HepG2 (cell line): ENCODE data around the gene APOD. TPM values are rescaled to one million over a fixed set of nuclear protein-coding genes. Genes with fewer than 3 reads are reported as not detected.
A peak's percentile ranks its signal among the peaks of the same experiment; 100 is the strongest.

Experiments used
- BRD4 ChIP-seq: sonication (generic); formaldehyde crosslinking; IDR thresholded peaks from 2 replicates; pipeline ENCODE4 v1.4.0; 2020; ENCODE audit warnings: missing genetic modification reagents
- CCAR2 ChIP-seq: fragments of 200-400 bp; formaldehyde crosslinking; optimal IDR thresholded peaks from 2 replicates; pipeline ENCODE3; 2018; ENCODE audit warnings: low read depth, mild to moderate bottlenecking, low read length, moderate library complexity
- CCDC6 ChIP-seq: sonication (generic); formaldehyde crosslinking; IDR thresholded peaks from 2 replicates; pipeline ENCODE4 v1.8.1; 2022; ENCODE audit warnings: mild to moderate bottlenecking, missing genetic modification reagents, moderate library complexity
- DMAP1 ChIP-seq: IDR thresholded peaks from 2 replicates; pipeline ENCODE4 v1.6.1; 2016
- EEA1 ChIP-seq: sonication (generic); formaldehyde crosslinking; IDR thresholded peaks from 2 replicates; pipeline ENCODE4 v1.5.1; 2020; ENCODE audit warnings: mild to moderate bottlenecking, missing genetic modification reagents, borderline replicate concordance
- HMG20A ChIP-seq: IDR thresholded peaks from 2 replicates; pipeline ENCODE4 v1.6.1; 2016; ENCODE audit warnings: borderline replicate concordance
- HOXD1 ChIP-seq: sonication (generic); formaldehyde crosslinking; IDR thresholded peaks from 2 replicates; pipeline ENCODE4 v1.5.0; 2020; ENCODE audit warnings: missing genetic modification reagents
- ISX ChIP-seq: sonication (generic); formaldehyde crosslinking; conservative IDR thresholded peaks from 2 replicates; pipeline ENCODE4 v1.5.0; 2020; ENCODE audit warnings: missing genetic modification reagents
- JUNB ChIP-seq: sonication (generic); formaldehyde crosslinking; IDR thresholded peaks from 2 replicates; pipeline ENCODE4 v1.8.0; 2022; ENCODE audit warnings: missing genetic modification reagents, mild to moderate bottlenecking, borderline replicate concordance
- KLF11 ChIP-seq: IDR thresholded peaks from 2 replicates; pipeline ENCODE4 v1.6.1; 2016; ENCODE audit warnings: missing compliant biosample characterization
- MED13 ChIP-seq: sonication (generic); formaldehyde crosslinking; IDR thresholded peaks from 2 replicates; pipeline ENCODE4 v1.5.0; 2020; ENCODE audit warnings: missing genetic modification reagents
- NR2F6 ChIP-seq, 2 experiments: IDR thresholded peaks; 2 replicates each; pipeline ENCODE4 v1.6.1; 2016; ENCODE audit warnings: antibody characterized with exemption in 1 of 2, mild to moderate bottlenecking in 1 of 2
- POLR2A ChIP-seq, 2 experiments: IDR thresholded peaks; 2 replicates each; pipeline ENCODE4 v1.6.1; 2011; ENCODE audit warnings: low read depth in 2 of 2, low read length in 2 of 2, mild to moderate bottlenecking in 1 of 2, moderate library complexity in 1 of 2; ENCODE audit not compliant: insufficient read depth in 1 of 2
- RBM22 ChIP-seq: fragments of 200-400 bp; formaldehyde crosslinking; optimal IDR thresholded peaks from 2 replicates; pipeline ENCODE3; 2017; ENCODE audit warnings: mild to moderate bottlenecking, low read length, moderate library complexity
- SAFB2 ChIP-seq: sonication (generic); formaldehyde crosslinking; IDR thresholded peaks from 2 replicates; pipeline ENCODE4 v1.5.1; 2020; ENCODE audit warnings: missing genetic modification reagents, low read depth, mild to moderate bottlenecking, borderline replicate concordance
- SMARCE1 ChIP-seq: fragments of 450-650 bp; IDR thresholded peaks from 2 replicates; pipeline ENCODE4 v1.6.1; 2017; ENCODE audit warnings: borderline replicate concordance
- SNAI1 ChIP-seq: sonication (generic); formaldehyde crosslinking; IDR thresholded peaks from 2 replicates; pipeline ENCODE4 v1.5.0; 2020; ENCODE audit warnings: mild to moderate bottlenecking, missing genetic modification reagents, borderline replicate concordance
- SYNCRIP ChIP-seq: fragments of 200-400 bp; formaldehyde crosslinking; IDR thresholded peaks from 2 replicates; pipeline ENCODE4 v1.6.1; 2018; ENCODE audit warnings: mild to moderate bottlenecking, low read depth, low read length; ENCODE audit not compliant: insufficient read depth
- TARDBP ChIP-seq: sonication (generic); formaldehyde crosslinking; IDR thresholded peaks from 2 replicates; pipeline ENCODE4 v1.8.0; 2022; ENCODE audit warnings: mild to moderate bottlenecking, missing genetic modification reagents
- ZBTB2 ChIP-seq: sonication (generic); formaldehyde crosslinking; IDR thresholded peaks from 2 replicates; pipeline ENCODE4 v1.8.0; 2022; ENCODE audit warnings: low read depth, missing genetic modification reagents
- ZBTB38 ChIP-seq: sonication (generic); formaldehyde crosslinking; IDR thresholded peaks from 2 replicates; pipeline ENCODE4 v1.5.1; 2020; ENCODE audit warnings: mild to moderate bottlenecking, missing genetic modification reagents
- ZBTB42 ChIP-seq: sonication (generic); formaldehyde crosslinking; IDR thresholded peaks from 2 replicates; pipeline ENCODE4 v1.5.0; 2020; ENCODE audit warnings: mild to moderate bottlenecking, missing genetic modification reagents
- ZFP36 ChIP-seq: fragments of 150-350 bp; IDR thresholded peaks from 2 replicates; pipeline ENCODE4 v1.6.1; 2018; ENCODE audit warnings: borderline replicate concordance, low read length, low read depth; ENCODE audit not compliant: partially characterized antibody
- ZNF326 ChIP-seq: sonication (generic); formaldehyde crosslinking; IDR thresholded peaks from 2 replicates; pipeline ENCODE4 v1.4.0; 2020; ENCODE audit warnings: missing genetic modification reagents, borderline replicate concordance
- ZNF44 ChIP-seq: sonication (generic); formaldehyde crosslinking; IDR thresholded peaks from 2 replicates; pipeline ENCODE4 v1.5.1; 2020; ENCODE audit warnings: mild to moderate bottlenecking, missing genetic modification reagents
- ZNF766 ChIP-seq: sonication (generic); formaldehyde crosslinking; IDR thresholded peaks from 2 replicates; pipeline ENCODE4 v1.5.0; 2020; ENCODE audit warnings: missing genetic modification reagents, borderline replicate concordance
- ZSCAN30 ChIP-seq: sonication (generic); formaldehyde crosslinking; IDR thresholded peaks from 2 replicates; pipeline ENCODE4 v1.5.0; 2020; ENCODE audit warnings: mild to moderate bottlenecking, missing genetic modification reagents
- ZXDC ChIP-seq: sonication (generic); formaldehyde crosslinking; IDR thresholded peaks from 2 replicates; pipeline ENCODE4 v1.5.0; 2020; ENCODE audit warnings: mild to moderate bottlenecking, missing genetic modification reagents
- polyA plus RNA-seq, 8 experiments: library from polyadenylated mRNA; depleted of rRNA in 3 of 8; stranded (reverse) in 7 of 8; unstranded in 1 of 8; fragments of >200 nt; fragmentation: Illumina TruSeq in 4 of 8; extraction: Trizol in 4 of 8; gene quantifications; 2 replicates each; pipeline versions ENCODE4 v1.2.1 to v1.2.3, GENCODE V29; 2011 to 2016; ENCODE audit warnings: low read depth in 4 of 8, missing spikeins in 1 of 8, mixed read lengths in 1 of 8; ENCODE audit not compliant: insufficient read depth in 1 of 8
- total RNA-seq, 5 experiments: library from RNA; depleted of rRNA; stranded (reverse); fragments of >200 nt; fragmentation: Illumina TruSeq; extraction: Trizol; gene quantifications; 2 replicates each; pipeline ENCODE4 v1.2.3, GENCODE V29; 2016; ENCODE audit warnings: low read depth in 1 of 5

Gene APOD
- total and polyA plus RNA-seq, 2 of the 13 experiments (the other 11 are each of a cell fraction or from before 2014, with no cell fraction given): not detected

GRCh38 chr3:195542698-195543499 lies 40.8 kb downstream of the APOD start, which contains the start of gene PPP1R2 (continued):
- TF ChIP-seq ZXDC (CRISPR knock-in tag) (peak; percentile 78; the same call in 1 of the 2 replicates), ZNF44 (CRISPR knock-in tag) (no peak), SYNCRIP (no peak), ZBTB42 (CRISPR knock-in tag) (no peak), POLR2A (IDR thresholded peaks at IDR 0.05; ENCODE audit: insufficient read depth in 1 of 2, low read depth in 2 of 2, low read length in 2 of 2) (peak; percentile 91 to 96), SAFB2 (CRISPR knock-in tag) (peak; percentile 83; the same call in 1 of the 2 replicates), ZSCAN30 (CRISPR knock-in tag) (no peak), EEA1 (CRISPR knock-in tag) (peak; percentile 72; the same call in 1 of the 2 replicates), CCAR2 (no peak), CCDC6 (CRISPR knock-in tag) (peak; percentile 64), SNAI1 (0 out of 2 replicates have a peak, but pooled peaks have one; percentile 65), ZBTB38 (peak; percentile 84), ZFP36 (no peak), NR2F6 (IDR thresholded peaks at IDR 0.05) (no peak), NR2F6 (CRISPR knock-in tag; IDR thresholded peaks at IDR 0.05) (no peak), ZNF326 (CRISPR knock-in tag) (no peak), KLF11 (CRISPR knock-in tag) (no peak; the same call in 1 of the 2 replicates), DMAP1 (CRISPR knock-in tag) (peak; percentile 49; the same call in 1 of the 2 replicates), JUNB (CRISPR knock-in tag) (no peak), BRD4 (CRISPR knock-in tag) (no peak; the same call in 1 of the 2 replicates), MED13 (peak; percentile 81; the same call in 1 of the 2 replicates), ZBTB2 (no peak), TARDBP (0 out of 2 replicates have a peak, but pooled peaks have one; percentile 28), ISX (CRISPR knock-in tag) (no peak), RBM22 (no peak), HOXD1 (CRISPR knock-in tag) (no peak), HMG20A (CRISPR knock-in tag) (no peak), ZNF766 (CRISPR knock-in tag) (no peak), SMARCE1 (no peak)
